SIG-M5 (cell line): ENCODE measurements around the gene MMUT.
"Not testable (repeated sequence)": the region's sequence is repeated elsewhere in the genome, so short reads cannot be mapped to it uniquely, and the experiment has no call there.

Experiments
- DNase-seq: peaks from one replicate; lab custom pipeline; 2025; lab: John Stamatoyannopoulos, UW

Gene MMUT

DNA sequence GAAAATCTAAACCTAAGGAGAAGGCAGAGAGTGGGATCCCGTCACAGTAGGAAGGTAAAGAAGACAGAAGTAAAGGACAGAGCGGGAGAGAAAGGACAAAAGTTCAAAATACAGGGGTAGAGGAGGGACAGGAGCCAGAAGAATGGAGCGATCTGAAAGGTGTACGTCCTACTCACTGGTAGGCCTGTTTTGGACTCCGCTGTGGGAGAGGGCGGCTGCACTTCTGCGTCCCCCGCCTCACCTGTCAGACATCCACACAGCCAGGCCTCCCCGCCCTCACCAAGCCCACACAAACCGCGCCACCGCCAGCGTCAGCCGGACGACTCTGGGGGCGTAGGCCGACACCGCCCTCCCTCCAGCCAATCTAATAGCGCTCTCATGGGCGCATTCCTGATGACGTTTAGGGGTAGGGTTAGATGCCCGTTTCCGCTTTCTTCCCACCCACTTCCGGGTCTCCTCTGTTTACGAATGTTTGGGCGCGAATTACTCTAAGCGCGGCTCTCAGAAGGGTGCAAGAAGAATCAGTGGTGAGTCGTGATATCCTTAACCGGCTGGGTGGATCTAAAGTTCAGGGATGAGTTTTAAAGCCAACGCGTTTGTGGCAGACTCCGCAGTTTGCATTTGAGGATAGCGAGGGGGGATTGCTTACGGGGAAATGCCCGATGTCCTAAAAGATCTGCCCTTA lies at the start of gene MMUT, which contains the start of gene CENPQ:
MMUT (minus strand) TSS at position 327 of the 685 bp plus-strand sequence. CDS start 3,787 bp downstream, outside the sequence.
CENPQ (plus strand) TSS at position 444 of the 685 bp plus-strand sequence. CDS start 6,807 bp downstream, outside the sequence.
- DNase-seq, result peak; percentile 54

DNA sequence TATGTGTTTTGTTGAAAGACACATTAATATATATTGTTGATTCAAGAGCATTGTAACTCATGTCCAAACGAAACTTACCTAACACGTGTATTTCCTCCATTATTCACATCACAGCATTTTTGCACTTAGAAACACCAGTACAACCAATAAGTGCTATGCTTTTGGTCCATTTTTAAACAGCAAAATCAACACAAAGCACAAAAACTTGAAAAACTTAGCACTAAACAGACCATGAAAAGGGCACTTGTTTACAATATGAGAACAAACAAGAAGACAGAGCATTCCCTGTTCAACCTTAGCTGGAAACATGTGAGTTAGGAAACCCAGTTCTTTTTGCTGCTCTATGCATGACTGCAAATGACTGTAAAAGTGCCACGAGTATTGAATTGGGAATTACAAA lies 46.3 kb upstream of the MMUT start:
- no peak for DNase-seq

DNA sequence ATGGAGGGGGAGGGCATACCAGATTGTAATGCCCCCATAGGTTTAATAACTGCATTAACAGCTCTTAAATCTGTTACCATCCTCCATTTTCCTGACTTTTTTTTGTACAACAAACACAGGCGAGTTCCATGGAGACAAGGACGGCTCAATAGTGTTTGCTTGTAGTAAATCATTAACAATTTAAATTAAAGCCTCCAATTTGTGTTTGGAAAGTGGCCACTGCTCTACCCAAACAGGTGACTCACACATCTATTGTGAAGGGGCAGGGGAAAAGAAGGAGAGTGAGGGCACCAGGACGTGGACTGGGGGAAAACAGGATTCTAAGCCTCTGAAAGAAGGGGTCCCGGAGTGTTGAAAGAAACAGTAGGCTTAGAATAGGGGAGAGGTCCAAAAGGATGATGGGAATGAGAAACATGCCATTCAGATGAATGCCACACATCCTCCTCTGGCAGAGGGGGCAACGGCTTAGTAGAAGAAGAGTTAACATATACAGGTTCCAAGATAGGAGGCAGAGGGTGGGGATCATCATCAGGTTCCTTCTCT lies 43.6 kb upstream of the MMUT start:
- DNase-seq, result no peak

DNA sequence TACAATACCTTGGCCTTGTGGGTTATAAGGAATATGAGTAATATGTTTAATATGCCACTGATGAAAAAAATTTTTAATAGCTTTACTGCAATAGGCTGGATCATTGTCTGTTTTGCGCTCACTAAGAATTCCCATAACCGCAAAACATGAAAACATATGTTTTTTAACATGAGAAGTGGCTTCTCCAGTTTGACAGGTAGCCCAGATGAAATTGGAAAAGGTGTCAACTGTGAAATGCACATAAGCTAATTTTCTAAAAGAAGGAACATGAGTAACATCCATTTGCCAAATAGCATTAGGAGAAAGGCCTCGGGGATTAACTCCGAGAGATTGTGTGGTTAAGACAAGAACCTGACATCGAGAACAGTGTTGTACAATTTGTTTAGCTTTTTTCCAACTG lies 41.6 kb upstream of the MMUT start:
- no peak for DNase-seq

DNA sequence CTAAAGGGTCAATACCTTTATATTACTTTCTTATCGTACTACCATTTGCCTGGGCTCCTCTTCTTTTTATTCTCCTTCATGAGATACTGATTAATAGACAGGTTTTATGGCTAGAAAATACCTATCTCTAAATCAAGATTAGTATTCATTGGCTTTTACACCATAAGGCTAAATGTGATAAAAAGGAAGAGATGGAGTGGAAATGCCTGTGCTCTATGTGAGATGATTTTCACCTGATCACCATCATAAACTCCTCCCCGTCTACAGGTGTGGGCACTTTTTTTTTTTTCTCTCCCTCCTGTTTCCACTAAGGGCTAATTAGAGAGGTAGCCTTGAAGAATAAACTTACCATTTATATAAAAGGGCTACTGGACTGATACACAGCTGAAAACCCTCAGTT lies 36.6 kb upstream of the MMUT start, which contains the start of gene GLYATL3:
GLYATL3 (plus strand) TSS at position 301 of the 400 bp plus-strand sequence. CDS start 12,068 bp downstream, outside the sequence.
- no peak for DNase-seq

DNA sequence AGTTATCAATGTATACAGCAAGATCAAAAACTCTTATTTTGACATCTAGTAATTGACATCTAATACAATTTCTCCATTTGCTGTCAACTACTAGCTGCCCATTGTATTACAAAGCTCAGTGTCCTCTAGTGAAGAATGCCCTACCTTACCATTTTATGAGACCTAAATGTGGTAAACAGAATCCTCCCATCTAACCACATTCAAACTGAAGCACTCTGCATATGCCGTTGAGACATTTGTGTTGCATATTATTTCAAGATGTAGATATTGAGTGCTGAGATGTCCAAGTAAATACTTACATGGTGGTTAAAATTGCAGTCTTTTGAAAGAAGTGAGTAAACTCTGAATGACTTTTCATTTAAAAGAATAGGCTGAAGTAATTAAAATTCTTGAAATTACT lies 36.1 kb upstream of the MMUT start:
- no peak for DNase-seq

DNA sequence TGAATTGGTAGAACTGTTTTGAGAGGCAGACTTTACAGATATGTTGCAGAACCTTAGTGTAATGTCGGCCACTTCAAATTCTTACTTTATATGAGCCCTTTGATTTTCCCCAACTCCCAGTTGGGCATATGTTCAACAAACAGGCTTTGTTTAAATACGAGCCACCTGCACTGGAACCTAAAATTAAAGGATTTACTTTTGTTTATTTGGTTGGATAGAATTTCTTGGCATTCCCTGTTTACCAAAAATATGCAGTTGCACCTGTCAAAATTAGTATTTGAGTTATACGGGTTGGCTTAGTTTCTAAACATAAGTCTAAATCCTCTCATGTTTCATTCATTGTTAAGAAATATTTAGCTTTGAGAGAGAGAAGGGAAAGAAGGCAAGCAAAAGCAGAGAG lies 34.3 kb upstream of the MMUT start:
- DNase-seq, result no peak

DNA sequence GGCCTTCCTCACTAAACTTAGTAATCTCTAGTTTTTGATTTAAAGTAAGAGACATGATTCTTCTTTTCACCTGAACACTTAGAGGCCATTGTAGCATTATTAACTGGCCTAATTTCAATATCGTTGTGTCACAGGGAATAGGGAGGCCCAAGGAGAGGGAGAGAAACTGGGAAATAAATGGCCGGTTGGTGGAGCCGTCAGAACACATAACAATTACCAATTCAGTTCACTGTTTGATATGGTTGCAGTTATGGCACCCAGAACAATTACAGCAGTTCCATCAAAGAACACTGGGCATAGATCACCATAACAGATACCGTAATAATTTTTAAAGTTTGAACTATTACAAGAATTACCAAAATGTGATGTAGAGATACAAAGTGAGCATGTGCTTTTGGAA lies 27.6 kb upstream of the MMUT start:
- DNase-seq, result no peak

DNA sequence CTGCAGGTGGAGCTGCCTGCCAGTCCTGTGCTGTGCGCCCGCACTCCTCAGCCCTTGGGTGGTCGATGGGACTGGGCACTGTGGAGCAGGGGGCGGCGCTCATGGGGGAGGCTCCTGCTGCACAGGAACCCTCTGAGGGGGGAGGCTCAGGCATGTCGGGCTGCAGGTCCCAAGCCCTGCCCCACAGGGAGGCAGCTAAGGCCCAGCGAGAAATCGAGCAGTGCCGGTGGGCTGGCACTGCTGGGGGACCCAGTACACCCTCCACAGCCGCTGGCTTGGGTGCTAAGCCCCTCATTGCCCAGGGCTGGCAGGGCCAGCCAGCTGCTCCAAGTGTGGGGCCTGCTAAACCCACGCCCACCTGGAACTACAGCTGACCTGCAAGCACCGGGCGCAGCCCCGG lies 20.3 kb upstream of the MMUT start:
- not testable (repeated sequence) for DNase-seq

DNA sequence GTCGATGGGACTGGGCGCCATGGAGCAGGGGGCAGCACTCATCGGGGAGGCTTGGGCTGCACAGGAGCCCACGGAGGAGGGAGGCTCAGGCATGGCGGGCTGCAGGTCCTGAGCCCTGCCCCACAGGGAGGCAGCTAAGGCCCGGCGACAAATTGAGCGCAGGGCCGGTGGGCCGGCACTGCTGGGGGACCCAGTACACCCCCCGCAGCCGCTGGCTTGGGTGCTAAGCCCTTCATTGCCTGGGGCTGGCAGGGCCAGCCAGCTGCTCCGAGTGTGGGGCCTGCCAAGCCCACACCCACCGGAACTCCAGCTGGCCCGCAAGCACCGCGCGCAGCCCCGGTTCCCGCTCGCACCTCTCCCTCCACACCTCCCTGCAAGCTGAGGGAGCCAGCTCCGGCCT lies 18.8 kb upstream of the MMUT start:
- DNase-seq, result not testable (repeated sequence)

DNA sequence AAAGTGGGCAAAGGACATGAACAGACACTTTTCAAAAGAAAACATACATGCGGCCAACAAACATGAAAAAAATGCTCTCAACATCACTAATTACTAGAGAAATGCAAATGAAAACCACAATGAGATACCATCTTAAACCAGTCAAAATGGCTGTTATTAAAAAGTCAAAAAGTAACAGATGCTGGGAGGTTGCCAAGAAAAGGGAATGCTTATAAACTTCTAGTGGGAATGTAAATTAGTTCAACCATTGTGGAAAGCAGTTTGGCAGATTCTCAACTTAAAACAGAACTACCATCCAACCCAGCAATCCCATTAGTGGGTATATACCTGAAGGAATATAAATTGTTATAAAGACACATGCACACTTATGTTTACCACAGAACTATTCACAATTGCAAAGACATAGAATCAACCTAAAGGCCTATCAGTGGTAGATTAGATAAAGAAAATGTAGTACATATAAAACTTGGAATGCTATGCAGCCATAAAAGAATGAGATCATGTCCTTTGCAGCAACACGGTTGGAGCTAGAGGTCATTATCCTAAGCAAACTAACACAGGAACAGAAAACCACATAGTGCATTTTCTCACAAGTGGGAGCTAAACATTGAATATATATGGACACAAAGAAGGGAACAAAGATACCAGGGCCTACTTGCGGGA lies 16.4 kb upstream of the MMUT start:
- no peak for DNase-seq

DNA sequence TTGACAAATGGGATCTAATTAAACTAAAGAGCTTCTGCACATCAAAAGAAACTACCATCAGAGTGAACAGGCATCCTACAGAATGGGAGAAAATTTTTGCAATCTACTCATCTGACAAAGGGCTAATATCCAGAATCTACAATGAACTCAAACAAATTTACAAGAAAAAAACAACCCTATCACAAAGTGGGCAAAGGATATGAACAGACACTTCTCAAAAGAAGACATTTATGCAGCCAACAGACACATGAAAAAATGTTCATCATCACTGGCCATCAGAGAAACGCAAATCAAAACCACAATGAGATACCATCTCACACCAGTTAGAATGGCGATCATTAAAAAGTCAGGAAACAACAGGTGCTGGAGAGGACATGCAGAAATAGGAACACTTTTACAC lies 13.5 kb upstream of the MMUT start:
- DNase-seq, result not testable (repeated sequence)

DNA sequence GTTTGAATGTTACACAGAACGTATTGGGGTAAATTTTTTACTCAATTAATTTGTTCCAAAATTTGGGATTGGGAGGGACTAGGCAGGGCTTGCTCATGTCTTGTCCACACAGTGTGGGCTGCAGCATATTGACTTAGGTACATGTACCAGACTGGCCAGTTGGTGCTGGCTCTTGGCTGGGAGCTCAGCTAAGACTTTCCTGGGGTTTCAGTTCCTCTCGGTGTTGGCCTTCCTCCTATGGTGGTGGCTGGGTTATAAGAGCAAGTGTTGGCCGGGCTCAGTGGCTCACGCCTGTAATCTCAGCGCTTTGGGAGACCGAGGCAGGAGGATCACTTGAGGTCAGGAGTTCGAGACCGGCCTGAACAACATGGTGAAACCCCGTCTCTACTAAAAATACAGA lies 5.0 kb upstream of the MMUT start:
- no peak for DNase-seq

DNA sequence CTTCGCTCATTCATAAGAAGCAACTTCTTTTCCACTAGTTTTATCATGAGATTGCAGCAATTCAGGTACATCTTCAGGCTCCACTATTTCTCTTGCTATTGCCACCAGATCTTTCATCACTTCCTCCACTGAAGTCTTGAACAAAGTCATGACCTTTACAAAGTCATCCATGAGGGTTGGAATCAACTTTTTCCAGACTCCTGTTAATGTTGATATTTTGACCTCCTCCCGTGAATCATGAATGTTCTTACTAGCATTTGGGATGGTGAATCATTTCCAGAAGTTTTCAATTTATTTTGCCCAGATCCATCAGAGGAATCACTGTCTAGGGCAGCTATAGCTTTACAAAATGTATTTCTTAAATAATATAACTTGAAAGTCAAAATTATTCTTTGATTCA lies 1.6 kb upstream of the MMUT start:
- DNase-seq, result no peak

DNA sequence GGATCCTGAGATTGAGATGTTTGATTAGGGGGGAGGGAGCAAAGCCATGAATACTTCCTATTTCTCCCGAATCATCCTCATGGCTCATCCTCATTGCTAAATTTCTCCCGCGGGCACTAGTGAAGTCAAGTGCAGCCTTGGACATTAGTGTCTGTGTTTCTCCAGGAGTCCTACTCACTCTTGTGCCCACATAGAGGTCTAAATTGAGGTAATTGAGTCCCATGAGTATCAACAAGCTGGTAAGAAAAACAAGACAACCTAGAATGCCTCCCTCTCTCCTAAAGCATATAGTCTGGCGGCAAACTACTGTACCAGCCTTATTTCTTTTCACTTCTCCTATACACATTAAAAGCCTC lies 537 bp upstream of the MMUT start:
- DNase-seq, result no peak

DNA sequence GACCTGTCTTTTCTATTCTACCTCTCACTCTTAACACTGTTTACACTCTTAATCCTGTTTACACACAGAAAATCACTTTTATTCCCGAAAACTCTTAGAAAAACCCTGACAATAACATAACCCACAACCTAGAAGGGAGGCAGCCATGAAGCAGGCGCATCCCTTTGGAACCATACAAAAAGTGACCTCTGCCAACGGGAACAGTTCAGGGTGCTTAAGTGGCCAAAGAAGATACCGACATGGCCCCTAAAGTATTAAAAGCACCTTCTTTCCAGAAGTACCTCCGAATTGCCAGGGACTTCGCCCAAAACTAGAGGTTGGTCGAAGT lies 490 bp downstream of the MMUT start:
- DNase-seq, result no peak

DNA sequence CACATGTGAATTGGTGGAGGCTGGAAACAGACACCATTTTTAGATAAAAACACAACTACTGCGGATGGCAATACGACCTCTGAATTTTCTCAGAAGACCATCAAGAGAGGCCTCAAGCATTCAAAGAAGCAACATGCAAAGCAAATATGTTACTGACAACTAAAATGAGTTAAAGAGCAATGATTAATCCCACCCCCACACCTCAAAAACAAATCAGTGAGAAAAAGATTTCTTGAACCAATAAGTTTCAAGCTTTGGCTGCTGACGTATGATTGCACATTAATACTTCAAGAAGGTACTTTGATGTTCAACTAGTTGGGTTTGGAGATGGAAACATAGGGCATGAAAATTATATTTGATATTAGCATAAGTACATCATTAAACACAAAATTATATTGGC lies 982 bp downstream of the MMUT start:
- no peak for DNase-seq

DNA sequence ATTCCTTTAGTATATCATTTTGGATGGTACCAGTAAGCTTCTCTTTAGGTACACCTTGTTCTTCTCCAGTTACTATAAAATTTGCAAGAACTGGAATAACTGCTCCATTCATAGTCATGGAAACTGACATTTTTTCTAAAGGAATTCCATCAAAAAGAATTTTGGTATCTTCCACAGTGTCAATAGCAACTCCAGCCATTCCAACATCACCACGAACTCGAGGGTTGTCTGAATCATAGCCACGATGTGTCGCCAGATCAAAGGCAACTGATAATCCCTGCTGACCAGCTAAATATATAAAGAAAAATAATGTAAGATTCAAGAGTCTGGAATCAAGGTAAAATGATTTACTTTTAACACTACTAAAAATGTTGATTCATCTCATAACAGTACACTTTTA lies 5.3 kb downstream of the MMUT start:
- DNase-seq, result no peak

DNA sequence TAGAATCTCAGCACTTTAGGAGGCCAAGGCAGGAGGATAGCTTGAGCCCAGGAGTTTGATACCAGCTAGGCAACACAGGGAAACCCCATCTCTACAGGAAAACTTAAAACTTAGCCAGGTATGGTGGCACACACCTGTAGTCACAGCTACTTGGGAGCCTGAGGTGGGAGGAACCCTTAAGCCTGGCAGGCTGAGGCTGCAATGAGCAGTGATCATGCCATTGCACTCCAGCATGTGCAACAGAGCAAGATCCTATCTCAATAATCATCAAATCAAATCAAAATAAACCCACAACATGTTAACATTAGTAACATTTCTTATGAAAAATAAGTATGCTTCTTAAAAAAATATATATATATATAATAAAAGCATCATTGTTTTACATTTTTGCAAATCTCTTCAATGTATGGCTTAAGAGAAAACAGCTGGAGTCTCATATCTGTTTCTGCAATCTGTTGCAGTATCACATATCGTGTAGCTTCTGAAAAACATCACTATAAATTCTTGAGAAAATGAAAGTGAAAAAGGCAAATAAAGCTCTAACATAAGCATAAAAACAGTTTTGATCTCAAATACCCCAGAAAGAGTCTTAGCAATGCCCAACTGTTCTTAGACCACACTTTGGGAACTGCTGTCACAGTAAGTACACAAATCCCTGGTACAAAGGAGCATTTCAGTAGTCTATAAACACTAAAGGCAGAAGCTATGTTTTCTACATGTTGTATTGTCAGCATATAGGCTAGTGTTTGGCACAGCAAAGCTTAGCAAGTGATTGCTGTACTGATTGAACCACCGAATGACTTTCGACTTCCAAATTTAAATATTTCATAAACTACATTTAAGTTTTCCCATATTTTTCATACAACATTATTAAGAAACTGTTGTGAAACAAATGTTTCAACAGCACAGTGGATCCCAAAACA lies 8.0 kb downstream of the MMUT start:
- no peak for DNase-seq

DNA sequence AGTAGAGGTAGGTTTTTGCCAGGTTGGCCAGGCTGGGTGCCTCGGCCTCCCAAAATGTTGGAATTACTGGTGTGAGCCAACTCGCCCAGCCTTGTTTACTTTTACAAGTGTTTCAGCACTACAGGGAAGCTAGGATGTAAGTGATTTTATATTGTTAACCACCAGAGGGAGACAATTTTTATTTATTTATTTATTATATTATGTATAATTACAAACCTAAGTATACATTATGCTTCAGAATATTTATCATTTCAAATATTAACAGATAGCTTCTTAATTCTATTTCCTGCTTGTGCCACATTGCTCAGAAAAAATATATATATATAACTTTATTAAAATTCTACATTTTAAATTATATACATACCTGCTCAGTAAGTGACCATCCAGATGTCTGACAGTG lies 9.8 kb downstream of the MMUT start:
- DNase-seq, result no peak

DNA sequence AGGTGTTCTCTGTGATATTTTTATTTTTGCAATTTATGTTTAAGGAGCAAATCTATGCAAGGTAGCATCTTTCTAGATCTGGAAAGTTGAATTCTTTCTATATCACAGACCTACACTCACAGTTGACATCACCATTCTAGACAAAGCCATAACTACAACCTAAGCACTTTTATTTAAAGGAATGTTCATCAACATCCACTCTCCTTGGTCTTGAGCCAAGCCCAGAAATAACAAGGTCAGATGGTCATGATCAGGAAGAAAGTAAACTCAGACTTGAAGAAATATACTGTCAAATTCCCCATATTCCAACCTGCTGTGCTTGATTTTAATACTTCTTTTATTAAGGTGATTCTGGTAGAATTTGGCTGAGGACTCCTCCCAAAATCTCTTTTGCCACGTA lies 32.2 kb downstream of the MMUT start:
- no peak for DNase-seq

DNA sequence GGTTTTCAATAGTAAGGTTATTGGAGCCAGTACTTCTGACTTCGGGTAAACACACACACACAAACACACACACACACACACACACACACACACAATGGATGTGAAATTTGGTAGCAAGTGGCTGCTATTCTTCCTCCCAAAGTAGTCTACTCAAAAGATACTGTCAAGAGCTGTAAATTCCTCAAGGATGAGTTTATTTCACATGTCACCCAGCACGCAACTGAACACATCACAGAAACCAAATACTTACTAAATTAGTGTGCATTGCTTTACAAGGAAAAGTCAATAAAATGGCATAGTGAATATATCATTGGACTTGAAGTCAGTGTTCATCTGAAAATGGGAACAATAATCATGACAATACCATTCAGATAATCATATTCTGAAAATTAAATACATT lies 32.9 kb downstream of the MMUT start:
- no peak for DNase-seq

DNA sequence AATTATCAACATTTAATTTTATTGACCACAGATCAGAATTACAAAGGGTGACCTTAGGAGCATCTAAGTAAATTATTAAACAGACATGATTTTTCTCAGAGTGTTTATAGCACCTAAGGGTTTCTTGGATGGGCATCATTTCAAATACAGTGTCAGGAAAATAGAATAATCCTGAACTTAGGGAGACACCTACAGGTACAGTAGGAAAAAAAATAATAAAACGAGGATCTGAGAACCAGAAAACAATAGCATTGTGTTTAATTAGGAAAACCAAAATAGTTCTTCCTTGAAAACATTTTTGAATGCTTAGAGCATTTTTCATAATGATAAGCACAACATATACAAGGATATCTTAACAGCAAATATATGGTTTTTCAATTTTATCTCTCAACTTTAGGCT lies 39.2 kb downstream of the MMUT start:
- no peak for DNase-seq
